GM18526 (cell line): ENCODE data around the gene GFPT2.

ENCODE experiments used
- POLR2A ChIP-seq: IDR thresholded peaks from 3 replicates; pipeline ENCODE4 v1.6.1; 2011; ENCODE audit not compliant: insufficient read length; ENCODE audit errors: extremely low read depth

GFPT2 gene

GRCh38 chr5:180291234-180291940, 61.7 kb downstream of the GFPT2 start:
- TF ChIP-seq POLR2A = no peak

DNA sequence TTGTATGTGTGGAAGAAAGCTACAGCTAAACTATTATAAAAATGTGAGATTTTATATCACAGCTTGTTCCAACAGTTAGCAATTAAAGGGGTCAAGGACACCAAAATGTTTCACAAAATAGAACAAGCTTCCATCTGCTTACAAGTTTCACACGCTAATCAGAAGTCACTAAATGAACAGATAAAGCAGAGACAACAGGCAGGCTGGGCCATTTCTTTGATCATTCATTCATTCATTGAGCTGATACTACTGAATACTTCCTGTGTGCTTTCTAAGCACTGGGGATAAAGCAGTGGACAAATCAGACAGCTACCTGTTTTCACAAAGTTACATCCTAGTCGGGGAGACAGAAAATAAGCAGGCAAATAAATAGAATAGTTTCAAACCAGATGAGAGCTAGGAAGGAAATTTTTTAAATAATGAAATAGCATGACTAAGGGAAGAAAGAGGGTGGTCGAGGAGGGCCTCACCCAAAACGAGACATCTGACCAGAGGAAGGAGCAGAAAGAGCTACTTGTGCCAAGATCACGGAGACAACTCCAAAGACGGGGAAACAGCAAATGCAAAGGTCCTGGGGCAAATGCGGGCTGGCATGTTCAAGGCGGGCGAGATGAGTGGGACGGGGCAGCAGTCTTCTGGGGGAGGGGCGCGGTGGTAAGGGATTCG, 62.4 kb downstream of the GFPT2 start:
- TF ChIP-seq POLR2A = no peak

GRCh38 chr5:180289966-180290365, 63.2 kb downstream of the GFPT2 start:
- no peak for TF ChIP-seq POLR2A

GRCh38 chr5:180289433-180289832, 63.7 kb downstream of the GFPT2 start:
- TF ChIP-seq POLR2A = no peak

- no peak for TF ChIP-seq POLR2A
Observed at GRCh38 chr5:180287868-180288267, 65.3 kb downstream of the GFPT2 start.

DNA sequence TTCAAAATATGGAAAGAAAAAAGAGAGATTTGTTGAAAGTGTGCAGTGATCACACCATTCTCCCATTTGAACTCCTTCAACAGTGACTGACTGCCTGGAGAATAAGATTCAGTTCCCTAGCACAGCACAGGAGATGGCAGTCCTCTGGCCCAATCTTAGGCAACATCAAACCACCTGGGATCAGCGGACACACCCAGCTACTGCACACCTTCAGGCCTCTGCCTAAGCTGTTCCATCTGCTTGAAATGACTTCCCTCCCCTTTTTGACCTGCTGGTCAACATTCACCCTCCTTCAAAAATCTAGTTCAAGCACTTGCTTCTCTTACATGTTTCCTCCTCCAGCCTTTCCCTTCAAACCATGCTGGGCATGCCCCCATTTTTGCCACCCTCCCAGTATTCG, 65.7 kb downstream of the GFPT2 start:
- no peak for TF ChIP-seq POLR2A

- no peak for TF ChIP-seq POLR2A
Observed at GRCh38 chr5:180284149-180284548, 69.0 kb downstream of the GFPT2 start.

DNA sequence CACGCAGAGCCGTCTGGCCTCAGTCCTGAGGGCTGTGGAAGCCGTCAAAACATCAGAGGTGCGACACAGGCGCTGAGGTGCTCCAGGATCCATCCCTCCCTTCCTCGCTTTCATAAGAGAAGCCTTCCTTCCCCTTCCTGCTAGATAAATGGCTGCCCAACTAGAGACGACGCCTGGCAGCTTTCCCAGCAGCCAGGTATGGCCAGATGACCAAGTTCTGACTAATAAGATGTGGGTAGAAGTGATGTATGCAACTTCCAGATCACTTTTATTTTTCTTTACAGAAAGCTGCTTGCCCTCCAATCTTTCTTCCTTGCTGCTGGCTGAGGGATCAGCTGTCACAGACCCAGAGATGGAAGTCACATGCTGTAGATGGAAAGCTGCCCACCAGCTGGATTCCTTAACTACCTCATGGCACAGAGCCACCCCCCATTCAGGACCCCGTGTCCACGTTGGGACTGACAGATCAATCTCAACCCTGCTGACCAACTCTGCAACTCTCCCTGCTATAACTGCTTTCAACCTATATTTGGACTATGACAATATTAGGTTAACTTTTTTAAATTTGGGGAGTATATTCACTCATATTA, 70.0 kb downstream of the GFPT2 start:
- TF ChIP-seq POLR2A = no peak

GRCh38 chr5:180282281-180282680, 70.9 kb downstream of the GFPT2 start:
- TF ChIP-seq POLR2A = no peak

GRCh38 chr5:180281706-180282105, 71.4 kb downstream of the GFPT2 start:
- no peak for TF ChIP-seq POLR2A

DNA sequence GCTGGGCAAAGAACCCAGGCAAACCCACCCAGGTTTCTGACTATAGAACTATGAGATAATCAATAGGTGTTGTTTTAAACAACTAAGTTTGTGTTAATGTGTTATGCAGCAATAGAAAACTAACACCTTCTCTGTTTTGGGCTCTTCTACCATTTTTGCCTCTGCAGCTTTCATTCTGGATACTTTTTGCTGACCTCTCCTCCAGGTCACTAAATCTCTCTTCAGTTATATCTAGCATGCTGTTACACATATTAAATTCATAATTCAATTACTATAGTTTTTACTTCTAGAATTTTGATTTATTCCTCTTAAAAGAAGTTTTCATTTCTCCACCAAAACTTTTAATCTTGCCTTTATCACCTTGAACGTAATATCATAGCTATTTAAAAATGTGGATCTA, 78.4 kb downstream of the GFPT2 start:
- no peak for TF ChIP-seq POLR2A

- no peak for TF ChIP-seq POLR2A
Observed at GRCh38 chr5:180271221-180271620, 81.9 kb downstream of the GFPT2 start.

DNA sequence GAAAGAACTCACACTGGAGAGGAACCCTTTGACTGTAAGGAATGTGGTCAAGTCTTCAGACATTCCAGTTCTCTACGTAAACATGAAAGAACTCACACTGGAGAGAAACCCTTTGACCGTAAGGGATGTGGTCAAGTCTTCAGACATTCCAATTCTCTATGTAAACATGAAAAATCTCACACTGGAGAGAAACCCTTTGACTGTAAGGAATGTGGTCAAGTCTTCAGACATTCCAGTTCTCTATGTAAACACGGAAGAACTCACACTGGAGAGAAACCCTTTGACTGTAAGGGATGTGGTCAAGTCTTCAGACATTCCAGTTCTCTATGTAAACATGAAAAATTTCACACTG, 93.9 kb downstream of the GFPT2 start:
- no peak for TF ChIP-seq POLR2A

DNA sequence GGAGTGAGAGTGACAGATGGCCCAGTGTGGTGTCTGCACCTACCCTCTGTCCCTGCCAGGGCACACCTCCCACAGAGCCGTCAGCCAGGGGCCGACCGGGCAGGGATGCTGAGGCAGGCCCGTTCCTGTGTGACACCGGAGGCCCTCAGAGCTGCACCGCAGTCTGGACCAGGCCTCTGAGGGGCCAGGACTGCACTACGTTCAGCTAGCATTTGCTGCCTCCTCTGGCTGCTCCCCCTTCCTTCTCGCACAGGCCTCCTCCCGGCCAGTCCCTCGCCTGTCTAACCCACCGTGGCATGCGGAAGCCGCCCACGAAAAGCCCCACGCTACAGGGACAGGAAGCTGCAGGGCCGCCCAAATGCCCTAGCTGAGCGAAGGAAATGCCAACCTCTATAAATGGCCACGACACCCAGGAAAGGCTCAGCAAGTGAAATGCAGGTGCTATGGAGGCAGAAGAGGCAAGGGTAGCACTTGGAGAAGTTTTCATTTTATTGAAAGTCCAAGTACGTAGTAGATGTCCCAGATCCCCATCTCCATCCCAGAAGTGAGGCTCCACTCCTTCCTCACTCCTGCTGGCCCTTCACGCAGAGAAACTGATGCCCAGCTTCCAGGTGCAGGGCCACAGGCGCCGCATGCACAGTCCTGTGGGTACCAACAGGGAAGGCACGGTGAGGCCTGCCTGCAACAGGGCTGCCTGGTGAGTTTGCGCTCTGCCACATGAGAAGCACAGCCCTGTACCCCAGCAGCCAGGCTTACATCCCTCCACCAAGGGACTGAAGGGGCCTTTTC, 99.9 kb downstream of the GFPT2 start:
- TF ChIP-seq POLR2A = no peak

- no peak for TF ChIP-seq POLR2A
Observed at GRCh38 chr5:180251887-180252286, 101.2 kb downstream of the GFPT2 start.

GRCh38 chr5:180251141-180251540, 102.0 kb downstream of the GFPT2 start:
- no peak for TF ChIP-seq POLR2A
